Measurements from ENCODE around the gene OPTC. TPM values are rescaled to one million over a fixed set of nuclear protein-coding genes. Genes with fewer than 3 reads are reported as not detected.

The OPTC gene
- polyA plus RNA-seq, 1 donor from 2014 or later = not detected

- no peaks in the 10 kb centered on the region for H4K20me1 ChIP-seq (ENCODE audit: insufficient read depth)
- H3K9ac ChIP-seq (ENCODE audit: low read length) = peak overlapping the region; percentile 67
- H3K79me2 ChIP-seq (replicated peaks; ENCODE audit: insufficient read depth, low read length) = no peaks in the 10 kb centered on the region
- no peaks in the 10 kb centered on the region for H3K9me2 ChIP-seq (ENCODE audit: insufficient read depth, low read length)
- H2AFZ ChIP-seq (ENCODE audit: low read depth, low read length) = no peak overlapping the region
- H3F3A ChIP-seq (ENCODE audit: insufficient read depth, low read length, poor library complexity, severe bottlenecking) = peaks cover 5% of the 10 kb centered on the region
- no peak for TF ChIP-seq SMC3 (conservative IDR thresholded peaks at IDR 0.05; ENCODE audit: poor library complexity)
- no peak for TF ChIP-seq REST (IDR thresholded peaks at IDR 0.05; ENCODE audit: borderline replicate concordance)
- TF ChIP-seq TAF1 (IDR thresholded peaks at IDR 0.05; ENCODE audit: low read depth) = no peak
- TF ChIP-seq RAD21 (conservative IDR thresholded peaks at IDR 0.05) = no peak
- no peak for TF ChIP-seq EZH2 (IDR thresholded peaks at IDR 0.05; ENCODE audit: borderline replicate concordance, insufficient read depth, low read length, poor library complexity, severe bottlenecking)
- H3K4me2 ChIP-seq (ENCODE audit: low read length) = no peak overlapping the region
- H3K4me3 ChIP-seq (ENCODE audit: low read length) = no peak overlapping the region
- no peaks in the 10 kb centered on the region for H3K27me3 ChIP-seq (ENCODE audit: insufficient read depth, low read depth, low read length)
- H3K27ac ChIP-seq (ENCODE audit: low read length) = peak overlapping the region; percentile 87
- no peaks in the 10 kb centered on the region for H3K9me3 ChIP-seq (ENCODE audit: low read length)
- H3K36me3 ChIP-seq (ENCODE audit: insufficient read depth, low read length) = no peaks in the 10 kb centered on the region
These were observed 19.1 kb downstream of the OPTC start for GRCh38 chr1:203512848-203513584.

- Histone ChIP-seq H3K36me3 (ENCODE audit: insufficient read depth, low read length) (no peaks in the 10 kb centered on the region), H3K9me2 (ENCODE audit: insufficient read depth, low read length) (no peaks in the 10 kb centered on the region), H3F3A (ENCODE audit: insufficient read depth, low read length, poor library complexity, severe bottlenecking) (peaks cover 5% of the 10 kb centered on the region), H3K4me2 (ENCODE audit: low read length) (peak overlapping the region; percentile 1), H3K27ac (ENCODE audit: low read length) (peak overlapping the region; percentile 87), H3K79me2 (replicated peaks; ENCODE audit: insufficient read depth, low read length) (no peaks in the 10 kb centered on the region), H3K9me3 (ENCODE audit: low read length) (no peaks in the 10 kb centered on the region), H2AFZ (ENCODE audit: low read depth, low read length) (no peak overlapping the region), H3K9ac (ENCODE audit: low read length) (peak overlapping the region; percentile 67), H3K27me3 (ENCODE audit: insufficient read depth, low read depth, low read length) (no peaks in the 10 kb centered on the region), H4K20me1 (ENCODE audit: insufficient read depth) (no peaks in the 10 kb centered on the region), H3K4me3 (ENCODE audit: low read length) (peak overlapping the region; percentile 48)
- TF ChIP-seq CTCF (IDR thresholded peaks at IDR 0.05; ENCODE audit: poor library complexity, severe bottlenecking) = no peak
- no peak for TF ChIP-seq TAF1 (IDR thresholded peaks at IDR 0.05; ENCODE audit: low read depth)
- no peak for TF ChIP-seq EZH2 (IDR thresholded peaks at IDR 0.05; ENCODE audit: borderline replicate concordance, insufficient read depth, low read length, poor library complexity, severe bottlenecking)
- TF ChIP-seq POLR2AphosphoS5 (IDR thresholded peaks at IDR 0.05) = no peak
- no peak for TF ChIP-seq RAD21 (conservative IDR thresholded peaks at IDR 0.05)
- no peak for TF ChIP-seq REST (IDR thresholded peaks at IDR 0.05; ENCODE audit: borderline replicate concordance)
- no peak for TF ChIP-seq EP300 (conservative IDR thresholded peaks at IDR 0.05; ENCODE audit: poor library complexity, severe bottlenecking)
- TF ChIP-seq SMC3 (conservative IDR thresholded peaks at IDR 0.05; ENCODE audit: poor library complexity) = no peak
- no peak for TF ChIP-seq MXI1 (conservative IDR thresholded peaks at IDR 0.05; ENCODE audit: poor library complexity, severe bottlenecking)
These were observed 19.7 kb downstream of the OPTC start for GRCh38 chr1:203513585-203514031.
